DMS114 treated with DMSO at 0.1 percent for 48 hours (cell line): ENCODE data around the gene LRRC8A.

Experiments
- DNase-seq: peaks from one replicate; lab custom pipeline; 2025; ENCODE audit not compliant: unreplicated experiment; lab: John Stamatoyannopoulos, UW

Gene LRRC8A

GRCh38 chr9:128901379-128901778 lies 19.4 kb downstream of the LRRC8A start:
- no peak for DNase-seq

GRCh38 chr9:128901822-128902221 lies 19.9 kb downstream of the LRRC8A start:
- DNase-seq = no peak

- DNase-seq = no peak
Observed at GRCh38 chr9:128902351-128903078, 20.6 kb downstream of the LRRC8A start.

GRCh38 chr9:128903079-128903461 lies 21.1 kb downstream of the LRRC8A start:
- DNase-seq = no peak

GRCh38 chr9:128903871-128904620 lies 22.1 kb downstream of the LRRC8A start:
- DNase-seq = no peak

- DNase-seq = no peak
Observed at GRCh38 chr9:128905964-128906363, 24.0 kb downstream of the LRRC8A start.

- no peak for DNase-seq
Observed at GRCh38 chr9:128906741-128907140, 24.8 kb downstream of the LRRC8A start.

- no peak for DNase-seq
Observed at GRCh38 chr9:128908372-128908771, 26.4 kb downstream of the LRRC8A start.

GRCh38 chr9:128909859-128910258 lies 27.9 kb downstream of the LRRC8A start:
- no peak for DNase-seq

- DNase-seq = no peak
Observed at GRCh38 chr9:128910906-128911305, 29.0 kb downstream of the LRRC8A start.

- DNase-seq = no peak
Observed at GRCh38 chr9:128911529-128912035, 29.6 kb downstream of the LRRC8A start.

GRCh38 chr9:128912270-128912853 lies 30.4 kb downstream of the LRRC8A start:
- no peak for DNase-seq

GRCh38 chr9:128913048-128913900 lies 31.3 kb downstream of the LRRC8A start:
- no peak for DNase-seq

GRCh38 chr9:128913995-128914772 lies 32.3 kb downstream of the LRRC8A start:
- no peak for DNase-seq

- no peak for DNase-seq
Observed at GRCh38 chr9:128916204-128916603, 34.3 kb downstream of the LRRC8A start.

GRCh38 chr9:128916745-128917144 lies 34.8 kb downstream of the LRRC8A start:
- DNase-seq = no peak

GRCh38 chr9:128917151-128917849 lies 35.4 kb downstream of the LRRC8A start:
- no peak for DNase-seq

- DNase-seq = no peak
Observed at GRCh38 chr9:128918921-128919320, 37.0 kb downstream of the LRRC8A start.

- DNase-seq = no peak
Observed at GRCh38 chr9:128919402-128920089, 37.6 kb downstream of the LRRC8A start.
